GM19351 (cell line): ENCODE results near the gene SI.
"Not testable (repeated sequence)": the region's sequence is repeated elsewhere in the genome, so short reads cannot be mapped to it uniquely, and the experiment has no call there.

Experiments
- ATAC-seq: cut with Tn5 transposase; IDR thresholded peaks from one replicate; pipeline ENCODE4 v1.9.1; 2021; ENCODE audit warnings: mild to moderate bottlenecking, moderate library complexity; ENCODE audit not compliant: unreplicated experiment

SI gene

GRCh38 chr3:165078293-165078692 is at the start of gene SI:
Gene SI (minus strand): TSS chr3:165078496. CDS start chr3:165076012, 2,484 bp downstream.
- ATAC-seq, result no peak

- no peak for ATAC-seq
These were observed 47.5 kb upstream of the SI start for GRCh38 chr3:165125836-165126235.

- ATAC-seq, result no peak
These were observed 33.1 kb upstream of the SI start for GRCh38 chr3:165111401-165111800.

DNA sequence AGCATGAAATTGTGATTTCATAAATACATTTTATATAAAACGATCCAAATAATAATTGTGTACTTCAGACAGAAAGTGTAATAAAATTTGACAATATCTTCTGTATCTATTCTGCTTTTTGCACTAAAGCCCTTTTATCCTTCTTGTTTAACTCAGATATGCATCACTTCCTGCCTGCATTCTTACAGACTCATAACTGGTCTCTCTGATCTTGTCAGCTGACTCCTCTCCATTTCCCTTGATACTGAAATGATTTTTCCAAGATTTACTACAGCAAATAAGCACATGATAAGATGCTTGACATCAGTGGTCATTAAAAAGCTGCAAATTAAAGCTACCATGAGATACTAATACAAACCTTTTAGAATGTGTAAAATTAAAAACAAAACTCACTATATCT is 25.3 kb upstream of the SI start:
- no peak for ATAC-seq

DNA sequence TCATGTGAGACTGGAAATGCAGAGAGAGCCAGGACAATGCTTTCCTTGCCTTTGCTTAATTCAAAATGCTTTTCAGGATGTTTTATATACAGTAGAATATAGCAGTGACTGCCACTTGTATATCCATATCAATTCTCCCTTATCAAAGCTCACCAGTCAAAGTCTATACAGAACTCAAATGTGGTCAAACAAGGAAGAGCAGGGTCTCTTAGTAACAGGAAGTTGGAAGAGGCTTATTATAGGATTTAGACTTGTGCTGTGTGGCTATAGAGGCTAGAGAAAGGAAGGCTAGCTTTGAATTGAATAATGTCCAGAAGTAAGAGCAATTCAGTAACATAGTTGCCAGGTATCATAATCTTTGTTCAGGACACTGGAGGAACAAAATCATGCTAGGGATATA is 4.4 kb upstream of the SI start:
- ATAC-seq, result no peak

DNA sequence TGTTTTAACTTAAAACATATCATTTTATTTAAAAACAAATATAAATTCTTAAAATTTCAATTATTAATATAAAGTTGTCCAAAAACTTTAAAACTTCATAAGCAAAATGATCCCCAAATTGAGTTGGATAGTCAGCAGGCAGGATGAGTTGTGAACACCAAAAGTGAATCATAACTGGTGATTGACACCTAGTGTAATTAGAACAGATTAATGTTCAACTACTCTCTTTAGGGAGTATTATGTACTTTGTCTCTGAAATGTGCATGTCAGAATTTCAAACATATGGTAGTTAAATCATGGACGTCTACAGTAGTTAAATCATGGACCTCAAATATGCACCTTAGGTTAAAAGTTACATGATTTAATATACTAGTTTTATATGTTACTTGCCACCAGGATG is 2.9 kb upstream of the SI start:
- ATAC-seq, result no peak

- ATAC-seq, result no peak
These were observed 2.6 kb downstream of the SI start for GRCh38 chr3:165075695-165076094.

- ATAC-seq, result no peak
These were observed 7.6 kb downstream of the SI start for GRCh38 chr3:165070682-165071081.

- no peak for ATAC-seq
These were observed 21.8 kb downstream of the SI start for GRCh38 chr3:165056510-165056909.

- no peak for ATAC-seq
These were observed 38.1 kb downstream of the SI start for GRCh38 chr3:165040186-165040585.

- no peak for ATAC-seq
These were observed 66.7 kb downstream of the SI start for GRCh38 chr3:165011557-165011956.

DNA sequence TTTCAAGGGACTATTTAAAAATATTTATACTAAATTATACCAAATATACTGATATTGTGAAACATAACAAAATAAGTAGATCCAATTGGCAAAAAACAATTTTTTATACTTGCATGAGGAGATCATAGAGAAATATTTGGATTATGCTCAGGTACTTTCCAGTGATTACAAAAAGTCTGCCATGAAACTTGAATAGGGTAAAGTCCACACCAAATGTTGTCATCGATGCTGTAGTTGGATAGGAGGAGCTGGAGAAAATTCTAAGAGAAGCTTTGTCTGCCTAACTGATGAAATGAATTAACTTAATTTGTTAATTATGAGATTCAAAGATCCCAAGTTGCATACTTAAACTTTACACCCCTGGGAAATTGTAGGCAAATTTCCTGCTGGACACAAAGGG is 93.3 kb downstream of the SI start:
- ATAC-seq, result no peak

- ATAC-seq, result no peak
These were observed 115.7 kb downstream of the SI start for GRCh38 chr3:164962610-164963009.

DNA sequence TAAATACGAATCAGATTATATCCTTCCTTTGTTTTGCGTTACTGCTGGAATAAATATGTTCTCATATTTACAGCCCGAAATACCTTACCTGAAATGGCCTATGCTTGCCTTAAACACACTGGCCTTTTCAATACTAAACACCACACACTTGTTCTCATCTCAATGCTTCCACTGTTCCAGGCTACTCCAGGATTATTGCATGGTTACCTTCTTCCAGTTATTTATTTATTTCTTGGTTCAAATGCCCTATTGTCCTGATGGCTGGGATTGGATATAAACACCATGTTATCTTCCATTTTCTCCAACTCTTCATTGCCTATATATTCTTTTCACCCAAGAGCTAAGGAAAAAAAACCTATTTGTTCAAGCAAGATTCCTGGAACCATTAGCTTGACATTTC is 125.3 kb downstream of the SI start:
- ATAC-seq, result no peak

DNA sequence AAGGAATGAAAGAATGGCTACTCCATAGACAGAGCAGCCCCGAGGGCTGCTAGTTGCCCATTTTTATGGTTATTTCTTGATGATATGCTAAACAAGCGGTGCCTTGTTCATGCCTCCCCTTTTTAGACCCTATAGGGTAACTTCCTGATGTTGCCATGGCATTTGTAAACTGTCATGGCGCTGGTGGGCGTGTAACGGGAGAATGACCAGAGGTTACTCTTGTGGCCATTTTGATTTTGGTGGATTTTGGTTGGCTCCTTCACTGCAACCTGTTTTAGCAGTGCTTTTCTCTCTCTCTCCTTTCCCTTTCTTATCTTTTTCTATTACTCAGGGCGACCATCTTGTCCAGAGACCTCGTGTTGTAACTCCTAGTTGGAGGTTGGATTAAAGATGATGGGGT is 126.9 kb downstream of the SI start:
- ATAC-seq, result not testable (repeated sequence)

DNA sequence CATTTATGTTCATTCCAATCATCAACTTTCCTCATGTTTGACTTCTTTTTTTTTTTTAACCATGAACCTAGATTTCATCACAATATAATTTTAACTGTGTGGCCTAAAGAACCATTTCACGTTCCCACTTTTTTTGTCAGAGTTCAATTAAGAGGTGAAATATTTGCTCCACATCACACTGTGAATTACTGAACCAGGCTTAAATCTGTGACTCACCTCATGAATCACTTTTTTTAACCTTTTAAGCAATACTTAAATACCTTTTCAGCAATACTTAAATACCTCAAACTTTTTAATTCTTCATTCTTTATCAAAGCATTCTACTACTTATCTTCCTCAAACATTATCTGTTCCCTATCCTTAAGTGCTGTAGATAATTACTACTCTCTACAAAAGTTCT is 137.6 kb downstream of the SI start:
- ATAC-seq, result no peak

- no peak for ATAC-seq
These were observed 148.7 kb downstream of the SI start for GRCh38 chr3:164929642-164930041.
